HepG2 (cell line): ENCODE results near the gene GNAL. TPM values are rescaled to one million over a fixed set of nuclear protein-coding genes. Genes with fewer than 3 reads are reported as not detected.

Experiments
- CHCHD3 ChIP-seq: sonication (generic); formaldehyde crosslinking; IDR thresholded peaks from 2 replicates; pipeline ENCODE4 v1.8.0; 2022; ENCODE audit warnings: mild to moderate bottlenecking, missing genetic modification reagents, moderate library complexity
- EHMT2 ChIP-seq: fragments of 200-600 bp; sonication (generic); IDR thresholded peaks from 2 replicates; pipeline ENCODE4 v1.7.0; 2017; ENCODE audit warnings: antibody characterized with exemption, low read depth, low read length, borderline replicate concordance
- MEIS2 ChIP-seq: sonication (generic); formaldehyde crosslinking; IDR thresholded peaks from 2 replicates; pipeline ENCODE4 v1.9.0; 2021; ENCODE audit warnings: mild to moderate bottlenecking, missing genetic modification reagents
- NAIF1 ChIP-seq: sonication (generic); formaldehyde crosslinking; IDR thresholded peaks from 2 replicates; pipeline ENCODE4 v1.5.0; 2020; ENCODE audit warnings: mild to moderate bottlenecking, missing genetic modification reagents, borderline replicate concordance
- NFYC ChIP-seq: IDR thresholded peaks from 2 replicates; pipeline ENCODE4 v1.6.1; 2016; ENCODE audit warnings: missing genetic modification reagents, missing compliant biosample characterization
- RARG ChIP-seq: sonication (generic); formaldehyde crosslinking; IDR thresholded peaks from 2 replicates; pipeline ENCODE4 v1.4.0; 2020; ENCODE audit warnings: low read depth, mild to moderate bottlenecking, missing genetic modification reagents
- SIX1 ChIP-seq: sonication (generic); formaldehyde crosslinking; IDR thresholded peaks from 2 replicates; pipeline ENCODE4 v1.4.0; 2020; ENCODE audit warnings: missing genetic modification reagents, borderline replicate concordance
- SNRNP70 ChIP-seq: fragments of 200-400 bp; formaldehyde crosslinking; IDR thresholded peaks from 2 replicates; pipeline ENCODE4 v1.6.1; 2017; ENCODE audit warnings: mild to moderate bottlenecking, low read depth, low read length, moderate library complexity
- TP53 ChIP-seq: sonication (generic); formaldehyde crosslinking; conservative IDR thresholded peaks from 2 replicates; pipeline ENCODE4 v1.4.0; 2020; ENCODE audit warnings: missing genetic modification reagents
- ZBTB7B ChIP-seq: sonication (generic); formaldehyde crosslinking; IDR thresholded peaks from 2 replicates; pipeline ENCODE4 v1.4.0; 2020; ENCODE audit warnings: missing genetic modification reagents
- ZNF451 ChIP-seq: sonication (generic); formaldehyde crosslinking; IDR thresholded peaks from 2 replicates; pipeline ENCODE4 v1.5.0; 2020; ENCODE audit warnings: mild to moderate bottlenecking, missing genetic modification reagents
- ZNF616 ChIP-seq: sonication (generic); formaldehyde crosslinking; IDR thresholded peaks from 2 replicates; pipeline ENCODE4 v1.5.0; 2020; ENCODE audit warnings: low read depth, mild to moderate bottlenecking, missing genetic modification reagents
- polyA plus RNA-seq, 8 experiments: library from polyadenylated mRNA; depleted of rRNA in 3 of 8; stranded (reverse) in 7 of 8; unstranded in 1 of 8; fragments of >200 nt; fragmentation: Illumina TruSeq in 4 of 8; extraction: Trizol in 4 of 8; gene quantifications; 2 replicates each; pipeline versions ENCODE4 v1.2.1 to v1.2.3, GENCODE V29; 2011 to 2016; ENCODE audit warnings: low read depth in 4 of 8, missing spikeins in 1 of 8, mixed read lengths in 1 of 8; ENCODE audit not compliant: insufficient read depth in 1 of 8
- total RNA-seq, 5 experiments: library from RNA; depleted of rRNA; stranded (reverse); fragments of >200 nt; fragmentation: Illumina TruSeq; extraction: Trizol; gene quantifications; 2 replicates each; pipeline ENCODE4 v1.2.3, GENCODE V29; 2016; ENCODE audit warnings: low read depth in 1 of 5
- TF ChIP-seq, protein P1 (sequence below): sonication (generic); formaldehyde crosslinking; IDR thresholded peaks from 2 replicates; pipeline ENCODE4 v1.5.0; 2020; ENCODE audit warnings: mild to moderate bottlenecking, missing genetic modification reagents, borderline replicate concordance
- TF ChIP-seq, protein P2 (sequence below): sonication (generic); formaldehyde crosslinking; IDR thresholded peaks from 2 replicates; pipeline ENCODE4 v1.4.0; 2020; ENCODE audit warnings: missing genetic modification reagents
- TF ChIP-seq, protein P3 (sequence below): IDR thresholded peaks from 2 replicates; pipeline ENCODE4 v1.6.1; 2016; ENCODE audit warnings: missing biosample characterization, missing genetic modification reagents, low read depth
- TF ChIP-seq, protein P4 (sequence below): sonication (generic); formaldehyde crosslinking; IDR thresholded peaks from 2 replicates; pipeline ENCODE4 v1.5.0; 2020; ENCODE audit warnings: missing genetic modification reagents
- TF ChIP-seq, protein P5 (sequence below): sonication (generic); formaldehyde crosslinking; conservative IDR thresholded peaks from 2 replicates; pipeline ENCODE4 v1.4.0; 2020; ENCODE audit warnings: missing genetic modification reagents
- TF ChIP-seq, protein P6 (sequence below): sonication (generic); formaldehyde crosslinking; IDR thresholded peaks from 2 replicates; pipeline ENCODE4 v1.8.0; 2022; ENCODE audit warnings: mild to moderate bottlenecking, missing genetic modification reagents; ENCODE audit not compliant: insufficient replicate concordance

The GNAL gene
- total and polyA plus RNA-seq, 2 of the 13 experiments (the other 11 are each of a cell fraction or from before 2014, with no cell fraction given): 0.87 to 1.4 TPM

DNA sequence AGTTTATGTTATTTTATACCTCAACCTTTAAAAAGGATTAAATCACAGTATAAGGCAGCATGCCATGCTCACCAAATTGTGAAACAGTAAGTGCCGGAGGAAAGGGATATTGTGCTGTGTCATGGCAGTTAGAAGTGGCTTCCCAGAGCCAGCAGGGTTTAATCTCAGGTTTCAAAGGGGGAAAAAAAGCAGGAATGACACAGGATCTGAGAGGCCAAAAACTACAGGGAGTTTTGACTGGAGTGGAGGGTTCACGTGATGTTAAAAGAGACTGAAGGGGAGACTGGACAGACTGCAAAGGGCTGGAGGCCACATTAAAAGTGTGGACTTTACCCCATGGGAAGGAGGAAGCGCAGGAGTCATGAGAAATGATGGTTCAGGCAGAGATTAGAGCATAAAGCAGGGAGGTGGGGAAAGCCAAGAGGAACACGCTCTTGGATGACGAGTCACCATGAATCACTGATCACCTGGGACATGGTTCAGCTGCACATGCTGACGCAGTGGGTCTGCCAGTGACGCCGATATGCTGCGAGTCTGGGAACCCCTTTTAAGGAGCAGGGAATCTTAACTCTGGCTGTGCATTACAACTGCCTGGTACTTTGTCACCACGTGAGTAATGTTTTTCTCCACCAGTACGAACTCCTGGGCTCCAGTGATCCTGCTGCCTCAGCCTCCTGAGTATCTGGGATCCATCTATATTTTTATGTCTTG is 168.3 kb downstream of the GNAL start (continued):
- TF ChIP-seq, protein P1, sequence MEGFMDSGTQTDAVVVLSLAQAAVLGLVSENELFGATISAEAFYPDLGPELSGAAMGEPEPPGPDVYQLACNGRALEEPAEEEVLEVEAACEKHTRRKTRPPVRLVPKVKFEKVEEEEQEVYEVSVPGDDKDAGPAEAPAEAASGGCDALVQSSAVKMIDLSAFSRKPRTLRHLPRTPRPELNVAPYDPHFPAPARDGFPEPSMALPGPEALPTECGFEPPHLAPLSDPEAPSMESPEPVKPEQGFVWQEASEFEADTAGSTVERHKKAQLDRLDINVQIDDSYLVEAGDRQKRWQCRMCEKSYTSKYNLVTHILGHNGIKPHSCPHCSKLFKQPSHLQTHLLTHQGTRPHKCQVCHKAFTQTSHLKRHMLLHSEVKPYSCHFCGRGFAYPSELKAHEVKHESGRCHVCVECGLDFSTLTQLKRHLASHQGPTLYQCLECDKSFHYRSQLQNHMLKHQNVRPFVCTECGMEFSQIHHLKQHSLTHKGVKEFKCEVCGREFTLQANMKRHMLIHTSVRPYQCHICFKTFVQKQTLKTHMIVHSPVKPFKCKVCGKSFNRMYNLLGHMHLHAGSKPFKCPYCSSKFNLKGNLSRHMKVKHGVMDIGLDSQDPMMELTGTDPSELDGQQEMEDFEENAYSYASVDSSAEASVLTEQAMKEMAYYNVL: peak; percentile 75; the same call in 1 of the 2 replicates
- TF ChIP-seq MEIS2 (CRISPR knock-in tag) (no peak), NFYC (CRISPR knock-in tag) (peak; percentile 45; the same call in 1 of the 2 replicates), ZNF616 (CRISPR knock-in tag) (no peak), ZBTB7B (CRISPR knock-in tag) (0 out of 2 replicates have a peak, but pooled peaks have one; percentile 27), RARG (CRISPR knock-in tag) (no peak), NAIF1 (CRISPR knock-in tag) (no peak), ZNF451 (CRISPR knock-in tag) (no peak), CHCHD3 (CRISPR knock-in tag) (no peak), TP53 (CRISPR knock-in tag) (no peak), SNRNP70 (no peak), SIX1 (peak; percentile 90), EHMT2 (0 out of 2 replicates have a peak, but pooled peaks have one; percentile 34)
- TF ChIP-seq, protein P2, sequence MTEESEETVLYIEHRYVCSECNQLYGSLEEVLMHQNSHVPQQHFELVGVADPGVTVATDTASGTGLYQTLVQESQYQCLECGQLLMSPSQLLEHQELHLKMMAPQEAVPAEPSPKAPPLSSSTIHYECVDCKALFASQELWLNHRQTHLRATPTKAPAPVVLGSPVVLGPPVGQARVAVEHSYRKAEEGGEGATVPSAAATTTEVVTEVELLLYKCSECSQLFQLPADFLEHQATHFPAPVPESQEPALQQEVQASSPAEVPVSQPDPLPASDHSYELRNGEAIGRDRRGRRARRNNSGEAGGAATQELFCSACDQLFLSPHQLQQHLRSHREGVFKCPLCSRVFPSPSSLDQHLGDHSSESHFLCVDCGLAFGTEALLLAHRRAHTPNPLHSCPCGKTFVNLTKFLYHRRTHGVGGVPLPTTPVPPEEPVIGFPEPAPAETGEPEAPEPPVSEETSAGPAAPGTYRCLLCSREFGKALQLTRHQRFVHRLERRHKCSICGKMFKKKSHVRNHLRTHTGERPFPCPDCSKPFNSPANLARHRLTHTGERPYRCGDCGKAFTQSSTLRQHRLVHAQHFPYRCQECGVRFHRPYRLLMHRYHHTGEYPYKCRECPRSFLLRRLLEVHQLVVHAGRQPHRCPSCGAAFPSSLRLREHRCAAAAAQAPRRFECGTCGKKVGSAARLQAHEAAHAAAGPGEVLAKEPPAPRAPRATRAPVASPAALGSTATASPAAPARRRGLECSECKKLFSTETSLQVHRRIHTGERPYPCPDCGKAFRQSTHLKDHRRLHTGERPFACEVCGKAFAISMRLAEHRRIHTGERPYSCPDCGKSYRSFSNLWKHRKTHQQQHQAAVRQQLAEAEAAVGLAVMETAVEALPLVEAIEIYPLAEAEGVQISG: peak; percentile 40; the same call in 1 of the 2 replicates
- TF ChIP-seq, protein P3, sequence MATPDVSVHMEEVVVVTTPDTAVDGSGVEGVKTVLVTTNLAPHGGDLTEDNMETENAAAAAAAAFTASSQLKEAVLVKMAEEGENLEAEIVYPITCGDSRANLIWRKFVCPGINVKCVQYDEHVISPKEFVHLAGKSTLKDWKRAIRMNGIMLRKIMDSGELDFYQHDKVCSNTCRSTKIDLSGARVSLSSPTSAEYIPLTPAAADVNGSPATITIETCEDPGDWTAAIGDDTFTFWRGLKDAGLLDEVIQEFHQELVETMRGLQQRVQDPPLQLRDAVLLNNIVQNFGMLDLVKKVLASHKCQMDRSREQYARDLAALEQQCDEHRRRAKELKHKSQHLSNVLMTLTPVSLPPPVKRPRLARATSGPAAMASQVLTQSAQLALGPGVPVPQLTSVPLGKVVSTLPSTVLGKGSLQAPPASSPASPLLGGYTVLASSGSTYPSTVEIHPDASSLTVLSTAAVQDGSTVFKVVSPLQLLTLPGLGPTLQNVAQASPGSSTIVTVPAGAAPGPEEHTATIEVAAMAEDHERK (CRISPR knock-in tag): no peak
- TF ChIP-seq, protein P4, sequence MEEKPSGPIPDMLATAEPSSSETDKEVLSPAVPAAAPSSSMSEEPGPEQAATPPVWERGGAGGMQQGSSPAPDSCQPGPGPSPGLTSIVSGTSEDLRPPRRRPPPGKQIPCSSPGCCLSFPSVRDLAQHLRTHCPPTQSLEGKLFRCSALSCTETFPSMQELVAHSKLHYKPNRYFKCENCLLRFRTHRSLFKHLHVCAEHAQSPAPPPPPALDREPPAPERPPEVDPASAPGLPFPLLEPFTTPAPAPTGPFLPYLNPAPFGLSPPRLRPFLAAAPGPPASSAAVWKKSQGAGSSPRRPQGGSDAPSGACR (CRISPR knock-in tag): no peak
- TF ChIP-seq, protein P5, sequence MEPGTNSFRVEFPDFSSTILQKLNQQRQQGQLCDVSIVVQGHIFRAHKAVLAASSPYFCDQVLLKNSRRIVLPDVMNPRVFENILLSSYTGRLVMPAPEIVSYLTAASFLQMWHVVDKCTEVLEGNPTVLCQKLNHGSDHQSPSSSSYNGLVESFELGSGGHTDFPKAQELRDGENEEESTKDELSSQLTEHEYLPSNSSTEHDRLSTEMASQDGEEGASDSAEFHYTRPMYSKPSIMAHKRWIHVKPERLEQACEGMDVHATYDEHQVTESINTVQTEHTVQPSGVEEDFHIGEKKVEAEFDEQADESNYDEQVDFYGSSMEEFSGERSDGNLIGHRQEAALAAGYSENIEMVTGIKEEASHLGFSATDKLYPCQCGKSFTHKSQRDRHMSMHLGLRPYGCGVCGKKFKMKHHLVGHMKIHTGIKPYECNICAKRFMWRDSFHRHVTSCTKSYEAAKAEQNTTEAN (CRISPR knock-in tag): 0 out of 2 replicates have a peak, but pooled peaks have one; percentile 23
- TF ChIP-seq, protein P6, sequence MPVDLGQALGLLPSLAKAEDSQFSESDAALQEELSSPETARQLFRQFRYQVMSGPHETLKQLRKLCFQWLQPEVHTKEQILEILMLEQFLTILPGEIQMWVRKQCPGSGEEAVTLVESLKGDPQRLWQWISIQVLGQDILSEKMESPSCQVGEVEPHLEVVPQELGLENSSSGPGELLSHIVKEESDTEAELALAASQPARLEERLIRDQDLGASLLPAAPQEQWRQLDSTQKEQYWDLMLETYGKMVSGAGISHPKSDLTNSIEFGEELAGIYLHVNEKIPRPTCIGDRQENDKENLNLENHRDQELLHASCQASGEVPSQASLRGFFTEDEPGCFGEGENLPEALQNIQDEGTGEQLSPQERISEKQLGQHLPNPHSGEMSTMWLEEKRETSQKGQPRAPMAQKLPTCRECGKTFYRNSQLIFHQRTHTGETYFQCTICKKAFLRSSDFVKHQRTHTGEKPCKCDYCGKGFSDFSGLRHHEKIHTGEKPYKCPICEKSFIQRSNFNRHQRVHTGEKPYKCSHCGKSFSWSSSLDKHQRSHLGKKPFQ (CRISPR knock-in tag): no peak
